ENCODE data around the gene PEX7.

DNA sequence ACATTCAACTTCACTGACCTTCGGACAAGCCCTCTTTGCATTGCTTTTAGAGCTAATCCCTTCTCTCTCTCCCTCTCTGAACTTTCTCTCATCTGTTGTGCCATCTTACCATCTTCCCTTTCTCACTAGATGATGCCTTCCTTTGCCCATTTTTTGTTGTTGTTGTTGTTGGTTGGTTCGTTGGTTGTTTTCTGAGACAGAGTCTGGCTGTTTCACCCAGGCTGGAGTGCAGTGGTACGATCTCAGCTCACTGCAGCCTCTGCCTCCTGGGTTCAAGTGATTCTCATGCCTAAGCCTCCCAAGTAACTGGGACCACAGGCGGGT, 49.0 kb upstream of the PEX7 start:
- TF ChIP-seq POLR2A (IDR thresholded peaks at IDR 0.05) = no peak
- TF ChIP-seq, protein P1, sequence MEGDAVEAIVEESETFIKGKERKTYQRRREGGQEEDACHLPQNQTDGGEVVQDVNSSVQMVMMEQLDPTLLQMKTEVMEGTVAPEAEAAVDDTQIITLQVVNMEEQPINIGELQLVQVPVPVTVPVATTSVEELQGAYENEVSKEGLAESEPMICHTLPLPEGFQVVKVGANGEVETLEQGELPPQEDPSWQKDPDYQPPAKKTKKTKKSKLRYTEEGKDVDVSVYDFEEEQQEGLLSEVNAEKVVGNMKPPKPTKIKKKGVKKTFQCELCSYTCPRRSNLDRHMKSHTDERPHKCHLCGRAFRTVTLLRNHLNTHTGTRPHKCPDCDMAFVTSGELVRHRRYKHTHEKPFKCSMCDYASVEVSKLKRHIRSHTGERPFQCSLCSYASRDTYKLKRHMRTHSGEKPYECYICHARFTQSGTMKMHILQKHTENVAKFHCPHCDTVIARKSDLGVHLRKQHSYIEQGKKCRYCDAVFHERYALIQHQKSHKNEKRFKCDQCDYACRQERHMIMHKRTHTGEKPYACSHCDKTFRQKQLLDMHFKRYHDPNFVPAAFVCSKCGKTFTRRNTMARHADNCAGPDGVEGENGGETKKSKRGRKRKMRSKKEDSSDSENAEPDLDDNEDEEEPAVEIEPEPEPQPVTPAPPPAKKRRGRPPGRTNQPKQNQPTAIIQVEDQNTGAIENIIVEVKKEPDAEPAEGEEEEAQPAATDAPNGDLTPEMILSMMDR (IDR thresholded peaks at IDR 0.05) = no peak
- TF ChIP-seq EP300 (IDR thresholded peaks at IDR 0.05) = no peak
- no peak for TF ChIP-seq POLR2AphosphoS5 (IDR thresholded peaks at IDR 0.05)
